CD4-positive, CD25-positive, alpha-beta regulatory T cell (primary cell): ENCODE data around the gene UGT1A9. TPM values are rescaled to one million over a fixed set of nuclear protein-coding genes. Genes with fewer than 3 reads are reported as not detected.
A peak's percentile ranks its signal among the peaks of the same experiment; 100 is the strongest.

Experiments used
- ATAC-seq, 2 donors: fragments of 150-1000 bp; cut with Tn5 transposase; one replicate each; pipeline ENCODE4 v1.10.0; 2021; ENCODE audit warnings: low read depth in 2 of 2, moderate number of reproducible peaks in 2 of 2, moderate library complexity in 1 of 2
- DNase-seq, 3 donors: peaks; one replicate each; pipeline versions ENCODE4 v3.0.0 to v3.0.0-alpha.2; 2012 to 2022; ENCODE audit warnings: mixed read lengths in 1 of 3
- H3K27ac ChIP-seq: one replicate; pipeline ENCODE4 v1.7.0; 2013; ENCODE audit warnings: mild to moderate bottlenecking, low read length; ENCODE audit not compliant: insufficient read depth, poor library complexity, severe bottlenecking
- H3K27me3 ChIP-seq: one replicate; pipeline ENCODE4 v1.7.0; 2013; ENCODE audit warnings: low read length; ENCODE audit not compliant: control insufficient read depth, insufficient read depth
- H3K36me3 ChIP-seq: one replicate; pipeline ENCODE4 v1.7.0; 2013; ENCODE audit warnings: mild to moderate bottlenecking, low read length, moderate library complexity; ENCODE audit not compliant: control insufficient read depth, insufficient read depth
- H3K4me1 ChIP-seq: 2 replicates; pipeline ENCODE4 v1.7.0; 2013; ENCODE audit warnings: mild to moderate bottlenecking, low read length; ENCODE audit not compliant: insufficient read depth, control insufficient read depth, poor library complexity, severe bottlenecking
- H3K4me3 ChIP-seq: one replicate; pipeline ENCODE4 v1.7.0; 2013; ENCODE audit warnings: low read depth, mild to moderate bottlenecking, low read length, moderate library complexity
- H3K9me3 ChIP-seq, 2 experiments: 1 replicate in 1 of 2; 2 replicates in 1 of 2; pipeline ENCODE4 v1.7.0; 2013; ENCODE audit warnings: low read length in 2 of 2, mild to moderate bottlenecking in 1 of 2, moderate library complexity in 1 of 2; ENCODE audit not compliant: control insufficient read depth in 2 of 2
- H3K27ac Mint-ChIP-seq, 3 donors: one replicate each; pipeline ENCODE4 v1.8.0; 2020 to 2022; ENCODE audit warnings: mild to moderate bottlenecking in 3 of 3, mixed read lengths in 3 of 3, moderate library complexity in 2 of 3
- H3K27me3 Mint-ChIP-seq: one replicate; pipeline ENCODE4 v1.8.0; 2022; ENCODE audit warnings: mild to moderate bottlenecking, mixed read lengths
- H3K36me3 Mint-ChIP-seq: one replicate; pipeline ENCODE4 v1.8.0; 2020; ENCODE audit warnings: mixed read lengths
- H3K4me1 Mint-ChIP-seq, 4 donors: one replicate each; pipeline ENCODE4 v1.8.0; 2020 to 2022; ENCODE audit warnings: mixed read lengths in 4 of 4, mild to moderate bottlenecking in 1 of 4
- H3K4me3 Mint-ChIP-seq, 4 donors: one replicate each; pipeline ENCODE4 v1.8.0; 2020 to 2022; ENCODE audit warnings: mild to moderate bottlenecking in 4 of 4, mixed read lengths in 4 of 4, moderate library complexity in 3 of 4
- H3K9me3 Mint-ChIP-seq, 7 donors: one replicate each; pipeline ENCODE4 v1.8.0; 2020 to 2022; ENCODE audit warnings: mixed read lengths in 7 of 7, mild to moderate bottlenecking in 3 of 7, moderate library complexity in 2 of 7
- polyA plus RNA-seq, 4 donors: library from polyadenylated mRNA; unstranded; fragments of 300-500 nt; fragmentation: Illumina TruSeq; gene quantifications; one replicate each; pipeline ENCODE4 v1.2.3, GENCODE V29; 2021
- total RNA-seq: library from RNA; stranded (reverse); gene quantifications from one replicate; pipeline ENCODE4 v1.2.3, GENCODE V29; 2022

UGT1A9 gene
- total and polyA plus RNA-seq, 5 donors from 2014 or later = not detected

- H3K27ac Mint-ChIP-seq = peak overlapping the region in 1 of 3 donors; percentile 20
- H3K9me3 Mint-ChIP-seq = peaks cover 0 to 13% (median 5%) of the 10 kb centered on the region in 7 donors
- no peak overlapping the region for H3K4me3 Mint-ChIP-seq
- Histone ChIP-seq H3K4me3 (no peak overlapping the region), H3K4me1 (no peaks in the 10 kb centered on the region), H3K27ac (no peak overlapping the region), H3K9me3 (no peaks in the 10 kb centered on the region), H3K36me3 (no peaks in the 10 kb centered on the region), H3K27me3 (no peaks in the 10 kb centered on the region)
- peaks cover 20% of the 10 kb centered on the region for H3K27me3 Mint-ChIP-seq
- no peaks in the 10 kb centered on the region for H3K36me3 Mint-ChIP-seq
- DNase-seq = no peak
- ATAC-seq = no peak
- no peaks in the 10 kb centered on the region for H3K4me1 Mint-ChIP-seq
Observed at GRCh38 chr2:233668605-233669260, 3.0 kb upstream of the UGT1A9 start.

GRCh38 chr2:233672886-233673285 is 1.2 kb downstream of the UGT1A9 start:
- peaks cover 25% of the 10 kb centered on the region for H3K27me3 Mint-ChIP-seq
- Histone ChIP-seq H3K27ac (no peak overlapping the region), H3K9me3 (no peaks in the 10 kb centered on the region), H3K4me1 (no peaks in the 10 kb centered on the region), H3K36me3 (no peaks in the 10 kb centered on the region), H3K4me3 (no peak overlapping the region), H3K27me3 (peaks cover 7% of the 10 kb centered on the region)
- no peaks in the 10 kb centered on the region for H3K4me1 Mint-ChIP-seq
- H3K9me3 Mint-ChIP-seq = peaks cover 0 to 7% (median 2%) of the 10 kb centered on the region in 7 donors
- no peak overlapping the region for H3K27ac Mint-ChIP-seq
- H3K4me3 Mint-ChIP-seq = no peak overlapping the region
- DNase-seq (no peak), ATAC-seq (no peak)
- no peaks in the 10 kb centered on the region for H3K36me3 Mint-ChIP-seq

DNA sequence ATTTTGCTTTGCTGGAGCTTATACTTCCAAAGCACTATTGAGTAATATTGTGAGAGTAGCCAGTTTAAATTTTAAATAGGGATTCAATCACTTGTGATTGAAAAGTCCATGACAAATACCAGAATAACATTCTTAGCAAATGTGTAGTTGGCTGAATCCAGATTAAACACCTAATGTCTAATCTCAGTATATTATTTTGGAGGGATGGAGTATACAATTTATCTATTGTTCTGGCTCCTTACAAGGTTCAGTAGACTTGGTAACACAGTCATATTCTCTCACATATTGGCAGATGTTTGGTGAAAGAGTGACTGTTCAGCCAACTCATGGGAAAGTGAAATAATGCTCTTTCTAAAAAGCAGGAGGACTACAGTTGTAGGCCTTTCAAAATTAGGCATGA is 2.2 kb downstream of the UGT1A9 start:
- H3K4me3 ChIP-seq = no peak overlapping the region
- no peaks in the 10 kb centered on the region for H3K36me3 ChIP-seq
- no peaks in the 10 kb centered on the region for H3K9me3 ChIP-seq
- no peaks in the 10 kb centered on the region for H3K36me3 Mint-ChIP-seq
- DNase-seq (no peak), ATAC-seq (no peak)
- H3K4me3 Mint-ChIP-seq = no peak overlapping the region
- H3K27ac Mint-ChIP-seq = no peak overlapping the region
- H3K9me3 Mint-ChIP-seq = peaks cover 0 to 4% (median 0%) of the 10 kb centered on the region in 7 donors
- H3K27ac ChIP-seq = no peak overlapping the region
- peaks cover 8% of the 10 kb centered on the region for H3K27me3 ChIP-seq
- H3K4me1 ChIP-seq = no peaks in the 10 kb centered on the region
- no peaks in the 10 kb centered on the region for H3K4me1 Mint-ChIP-seq
- H3K27me3 Mint-ChIP-seq = peaks cover 28% of the 10 kb centered on the region

- Histone ChIP-seq H3K36me3 (no peaks in the 10 kb centered on the region), H3K9me3 (no peaks in the 10 kb centered on the region), H3K4me1 (no peaks in the 10 kb centered on the region), H3K27ac (no peak overlapping the region), H3K4me3 (no peak overlapping the region), H3K27me3 (peaks cover 12% of the 10 kb centered on the region)
- DNase-seq (no peak), ATAC-seq (no peak)
- Mint-ChIP-seq H3K27ac (no peak overlapping the region), H3K4me1 (no peaks in the 10 kb centered on the region), H3K9me3 (peaks cover 0 to 4% (median 0%) of the 10 kb centered on the region in 7 donors), H3K4me3 (no peak overlapping the region), H3K27me3 (peaks cover 29% of the 10 kb centered on the region), H3K36me3 (no peaks in the 10 kb centered on the region)
Observed at GRCh38 chr2:233674314-233674713, 2.6 kb downstream of the UGT1A9 start.

GRCh38 chr2:233674995-233675394 is 3.3 kb downstream of the UGT1A9 start:
- DNase-seq = no peak
- peaks cover 31% of the 10 kb centered on the region for H3K27me3 Mint-ChIP-seq

DNA sequence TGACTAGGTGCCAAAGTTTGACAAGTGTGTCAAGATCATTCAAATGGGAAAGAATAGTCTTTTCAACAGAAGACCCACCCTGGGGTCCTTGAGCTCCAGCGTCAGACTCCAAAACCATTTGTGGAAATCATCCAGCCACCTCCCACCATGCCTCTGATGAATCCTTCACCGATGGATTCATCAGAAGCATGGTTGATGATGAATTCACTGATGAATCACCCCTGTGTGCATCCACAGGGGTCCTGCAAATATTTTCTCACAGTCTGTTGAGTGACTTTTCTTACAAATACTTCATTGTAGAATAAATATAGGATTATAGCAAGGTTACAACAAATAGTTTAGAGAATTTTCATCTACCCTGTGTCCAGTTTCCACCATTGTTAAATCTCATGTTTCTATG is 4.3 kb downstream of the UGT1A9 start:
- no peak overlapping the region for H3K4me3 ChIP-seq
- Mint-ChIP-seq H3K4me1 (no peaks in the 10 kb centered on the region), H3K36me3 (no peaks in the 10 kb centered on the region), H3K9me3 (peaks cover 0 to 5% (median 0%) of the 10 kb centered on the region in 7 donors), H3K27ac (no peak overlapping the region), H3K27me3 (peaks cover 35% of the 10 kb centered on the region), H3K4me3 (no peak overlapping the region)
- H3K27me3 ChIP-seq = peaks cover 15% of the 10 kb centered on the region
- ATAC-seq (no peak), DNase-seq (no peak)
- H3K9me3 ChIP-seq = no peaks in the 10 kb centered on the region
- no peak overlapping the region for H3K27ac ChIP-seq
- no peaks in the 10 kb centered on the region for H3K36me3 ChIP-seq
- H3K4me1 ChIP-seq = no peaks in the 10 kb centered on the region

More at GRCh38 chr2:233674995-233675394, 3.3 kb downstream of the UGT1A9 start:
- Histone ChIP-seq H3K27ac (no peak overlapping the region), H3K36me3 (no peaks in the 10 kb centered on the region), H3K9me3 (no peaks in the 10 kb centered on the region), H3K4me3 (no peak overlapping the region), H3K27me3 (peaks cover 15% of the 10 kb centered on the region), H3K4me1 (no peaks in the 10 kb centered on the region)
- H3K4me3 Mint-ChIP-seq = no peak overlapping the region
- peaks cover 0 to 4% (median under 1%) of the 10 kb centered on the region in 7 donors for H3K9me3 Mint-ChIP-seq
- no peaks in the 10 kb centered on the region for H3K36me3 Mint-ChIP-seq
- no peak overlapping the region for H3K27ac Mint-ChIP-seq
- ATAC-seq = no peak
- H3K4me1 Mint-ChIP-seq = no peaks in the 10 kb centered on the region

GRCh38 chr2:233679196-233679595 is 7.5 kb downstream of the UGT1A9 start:
- Mint-ChIP-seq H3K27me3 (peaks cover 33% of the 10 kb centered on the region), H3K36me3 (no peaks in the 10 kb centered on the region), H3K27ac (no peak overlapping the region), H3K9me3 (peaks cover 0 to 6% (median 0%) of the 10 kb centered on the region in 7 donors), H3K4me3 (no peak overlapping the region), H3K4me1 (no peaks in the 10 kb centered on the region)
- ATAC-seq (no peak), DNase-seq (no peak)
- Histone ChIP-seq H3K27me3 (peaks cover 15% of the 10 kb centered on the region), H3K27ac (no peak overlapping the region), H3K9me3 (no peaks in the 10 kb centered on the region), H3K4me1 (no peaks in the 10 kb centered on the region), H3K36me3 (no peaks in the 10 kb centered on the region), H3K4me3 (no peak overlapping the region)

DNA sequence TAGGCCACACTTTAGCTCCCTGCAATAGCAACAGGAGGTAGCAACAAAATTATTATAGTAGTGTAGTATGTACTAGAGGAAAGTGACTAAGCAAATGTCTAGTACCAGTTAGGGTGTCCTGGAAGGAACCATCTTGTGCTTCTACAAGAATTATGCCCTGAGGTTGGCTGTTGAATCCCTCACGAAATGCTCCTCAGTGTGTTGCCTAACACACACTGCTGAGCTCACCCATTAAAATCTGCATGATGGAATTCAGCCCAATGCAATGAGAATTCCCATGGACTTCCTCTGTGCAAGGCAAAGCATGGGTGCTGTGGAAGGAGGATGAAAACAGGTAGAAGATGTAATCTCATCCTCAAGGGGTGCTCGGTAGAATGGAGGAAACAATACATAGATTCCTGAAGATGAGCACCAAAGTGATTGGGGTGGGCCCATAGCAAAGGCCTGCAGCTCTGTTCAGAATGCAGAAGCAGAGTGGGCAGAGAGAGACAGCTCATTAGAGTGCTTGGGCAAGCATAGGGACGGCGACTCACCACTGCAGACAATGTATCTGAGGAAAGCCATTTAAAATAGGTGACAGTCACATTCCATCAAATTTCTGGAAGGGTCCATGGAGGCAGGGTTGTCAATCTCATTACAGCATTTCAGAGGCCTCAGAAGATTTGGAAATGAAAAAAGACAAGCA is 8.8 kb downstream of the UGT1A9 start:
- Histone ChIP-seq H3K9me3 (no peaks in the 10 kb centered on the region), H3K4me3 (no peak overlapping the region), H3K36me3 (no peaks in the 10 kb centered on the region), H3K4me1 (no peaks in the 10 kb centered on the region), H3K27me3 (peaks cover 15% of the 10 kb centered on the region), H3K27ac (no peak overlapping the region)
- ATAC-seq = no peak
- DNase-seq = no peak
- Mint-ChIP-seq H3K4me1 (no peaks in the 10 kb centered on the region), H3K9me3 (peaks cover 0 to 6% (median 0%) of the 10 kb centered on the region in 7 donors), H3K36me3 (no peaks in the 10 kb centered on the region), H3K27ac (no peak overlapping the region), H3K4me3 (no peak overlapping the region), H3K27me3 (peaks cover 31% of the 10 kb centered on the region)
